ENCODE measurements around the gene PELI1.

The PELI1 gene

GRCh38 chr2:64144057-64145013 is at the start of gene PELI1:
Gene PELI1, minus strand, starts transcription at chr2:64144420. Its CDS starts 36,110 bp downstream, at chr2:64108310.
- peak; percentile 86 to 90 for DNase-seq (ENCODE audit: low read depth in 1 of 2, low spot score in 1 of 2)

- DNase-seq (ENCODE audit: low read depth in 1 of 2, low spot score in 1 of 2) = no peak
Measured at GRCh38 chr2:64193491-64193890, 49.3 kb upstream of the PELI1 start.

GRCh38 chr2:64192664-64193105 is 48.5 kb upstream of the PELI1 start:
- DNase-seq (ENCODE audit: low read depth in 1 of 2, low spot score in 1 of 2) = no peak

- DNase-seq (ENCODE audit: low read depth in 1 of 2, low spot score in 1 of 2) = no peak
Measured at GRCh38 chr2:64192125-64192479, 47.9 kb upstream of the PELI1 start.

- no peak for DNase-seq (ENCODE audit: low read depth in 1 of 2, low spot score in 1 of 2)
Measured at GRCh38 chr2:64189586-64189985, 45.4 kb upstream of the PELI1 start.

GRCh38 chr2:64189167-64189566 is 44.9 kb upstream of the PELI1 start:
- DNase-seq (ENCODE audit: low read depth in 1 of 2, low spot score in 1 of 2) = no peak

GRCh38 chr2:64186699-64187605 is 42.7 kb upstream of the PELI1 start:
- DNase-seq (ENCODE audit: low read depth in 1 of 2, low spot score in 1 of 2) = no peak

GRCh38 chr2:64179582-64180321 is 35.5 kb upstream of the PELI1 start:
- no peak for DNase-seq (ENCODE audit: low read depth in 1 of 2, low spot score in 1 of 2)

GRCh38 chr2:64177315-64177714 is 33.1 kb upstream of the PELI1 start:
- no peak for DNase-seq (ENCODE audit: low read depth in 1 of 2, low spot score in 1 of 2)

GRCh38 chr2:64175419-64176197 is 31.4 kb upstream of the PELI1 start:
- DNase-seq (ENCODE audit: low read depth in 1 of 2, low spot score in 1 of 2) = no peak

- DNase-seq (ENCODE audit: low read depth in 1 of 2, low spot score in 1 of 2) = no peak
Measured at GRCh38 chr2:64173156-64174135, 29.2 kb upstream of the PELI1 start.

- DNase-seq (ENCODE audit: low read depth in 1 of 2, low spot score in 1 of 2) = no peak
Measured at GRCh38 chr2:64168756-64169155, 24.5 kb upstream of the PELI1 start.

GRCh38 chr2:64168201-64168600 is 24.0 kb upstream of the PELI1 start:
- DNase-seq (ENCODE audit: low read depth in 1 of 2, low spot score in 1 of 2) = no peak

- no peak for DNase-seq (ENCODE audit: low read depth in 1 of 2, low spot score in 1 of 2)
Measured at GRCh38 chr2:64166637-64167420, 22.6 kb upstream of the PELI1 start.

- no peak for DNase-seq (ENCODE audit: low read depth in 1 of 2, low spot score in 1 of 2)
Measured at GRCh38 chr2:64166212-64166611, 22.0 kb upstream of the PELI1 start.

GRCh38 chr2:64165706-64166105 is 21.5 kb upstream of the PELI1 start:
- no peak for DNase-seq (ENCODE audit: low read depth in 1 of 2, low spot score in 1 of 2)

- no peak for DNase-seq (ENCODE audit: low read depth in 1 of 2, low spot score in 1 of 2)
Measured at GRCh38 chr2:64164629-64165028, 20.4 kb upstream of the PELI1 start.

GRCh38 chr2:64162516-64162915 is 18.3 kb upstream of the PELI1 start:
- DNase-seq (ENCODE audit: low read depth in 1 of 2, low spot score in 1 of 2) = no peak
